ENCODE results near the gene ST6GALNAC3.

GRCh38 chr1:76501136-76501535, 426.6 kb downstream of the ST6GALNAC3 start:
- no peak for TF ChIP-seq CTCF (IDR thresholded peaks at IDR 0.05; ENCODE audit: poor library complexity)
- TF ChIP-seq EZH2 (IDR thresholded peaks at IDR 0.05; ENCODE audit: borderline replicate concordance) = no peak

All from hepatocyte (in vitro differentiated cells).